ENCODE data around the gene CABYR.

- TF ChIP-seq CTCF (IDR thresholded peaks at IDR 0.05; ENCODE audit: low read depth, low read length) (no peak), EZH2phosphoT487 (IDR thresholded peaks at IDR 0.05; ENCODE audit: low read depth) (no peak)
These were observed at the start of gene CABYR for GRCh38 chr18:24138789-24139616.
